Measurements from ENCODE around the gene OR4D10. TPM values are rescaled to one million over a fixed set of nuclear protein-coding genes. Genes with fewer than 3 reads are reported as not detected.

OR4D10 gene
- total RNA-seq, 1 experiment from 2014 or later: not detected

DNA sequence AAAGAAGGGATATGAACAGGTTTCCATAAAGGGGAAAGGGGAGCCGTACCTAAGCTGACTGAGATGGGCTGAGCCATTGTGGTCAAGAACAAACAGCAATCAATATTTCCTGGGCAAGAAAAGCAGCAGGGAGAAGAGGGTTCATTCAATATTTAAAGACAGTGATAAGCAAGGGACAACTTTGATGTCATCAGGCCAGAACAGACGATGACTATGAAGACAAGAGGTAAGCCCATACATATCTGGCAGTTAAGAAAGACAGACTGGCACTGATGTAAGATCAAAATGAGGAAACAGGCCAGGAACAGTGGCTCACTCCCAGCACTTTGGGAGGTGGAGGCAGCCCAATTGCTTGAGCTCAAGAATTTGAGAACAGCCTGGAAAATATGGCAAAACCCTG is 49.3 kb upstream of the OR4D10 start:
- no peaks in the 10 kb centered on the region for H3K79me2 ChIP-seq (ENCODE audit: insufficient read depth, low read length)
- DNase-seq (ENCODE audit: low read depth, low spot score): no peak
- no peaks in the 10 kb centered on the region for H3K4me1 ChIP-seq (ENCODE audit: control insufficient read depth in 1 of 2, insufficient read depth in 2 of 2, low read length in 2 of 2)
- no peaks in the 10 kb centered on the region for H3K9me3 ChIP-seq (ENCODE audit: control insufficient read depth in 1 of 2, insufficient read depth in 1 of 2, low read depth in 1 of 2, low read length in 2 of 2)
- H3K27me3 ChIP-seq (ENCODE audit: insufficient read depth, low read length): no peaks in the 10 kb centered on the region
- no peak overlapping the region for H3K4me3 ChIP-seq (replicated peaks in 1 of 2; ENCODE audit: low read depth in 1 of 2, low read length in 2 of 2)
- no peaks in the 10 kb centered on the region for H4K20me1 ChIP-seq (ENCODE audit: insufficient read depth)
- H3K36me3 ChIP-seq (ENCODE audit: control insufficient read depth in 1 of 2, insufficient read depth in 2 of 2, low read length in 2 of 2): no peaks in the 10 kb centered on the region
- ChIA-PET CTCF (no interaction called here), POLR2A (no interaction called here), RAD21 (ENCODE audit: low non-redundant PET in 1 of 2, low total read pairs in 2 of 2, uncharacterized antibody in 2 of 2, unreplicated experiment in 2 of 2) (no interaction called here)
- H2AFZ ChIP-seq (ENCODE audit: low read depth, low read length, poor library complexity, severe bottlenecking): no peak overlapping the region
- no TSS peak for BruUV-seq (replicated peaks)
- no peak for TF ChIP-seq FOSL1 (IDR thresholded peaks at IDR 0.05; ENCODE audit: low read depth)
- TF ChIP-seq SIN3A (IDR thresholded peaks at IDR 0.05; ENCODE audit: low read depth): no peak
- no peak for TF ChIP-seq ATF3 (IDR thresholded peaks at IDR 0.05)
- no peak for TF ChIP-seq ZFX (IDR thresholded peaks at IDR 0.05)
- TF ChIP-seq YY1 (IDR thresholded peaks at IDR 0.05; ENCODE audit: extremely low read depth, insufficient replicate concordance, low read depth, low read length): no peak
- no peak for TF ChIP-seq MAX (IDR thresholded peaks at IDR 0.05)
- TF ChIP-seq SP1 (IDR thresholded peaks at IDR 0.05; ENCODE audit: low read depth): no peak
- TF ChIP-seq EZH2 (IDR thresholded peaks at IDR 0.05): no peak
- TF ChIP-seq SRF (IDR thresholded peaks at IDR 0.05; ENCODE audit: low read depth): no peak
- TF ChIP-seq, protein P1, sequence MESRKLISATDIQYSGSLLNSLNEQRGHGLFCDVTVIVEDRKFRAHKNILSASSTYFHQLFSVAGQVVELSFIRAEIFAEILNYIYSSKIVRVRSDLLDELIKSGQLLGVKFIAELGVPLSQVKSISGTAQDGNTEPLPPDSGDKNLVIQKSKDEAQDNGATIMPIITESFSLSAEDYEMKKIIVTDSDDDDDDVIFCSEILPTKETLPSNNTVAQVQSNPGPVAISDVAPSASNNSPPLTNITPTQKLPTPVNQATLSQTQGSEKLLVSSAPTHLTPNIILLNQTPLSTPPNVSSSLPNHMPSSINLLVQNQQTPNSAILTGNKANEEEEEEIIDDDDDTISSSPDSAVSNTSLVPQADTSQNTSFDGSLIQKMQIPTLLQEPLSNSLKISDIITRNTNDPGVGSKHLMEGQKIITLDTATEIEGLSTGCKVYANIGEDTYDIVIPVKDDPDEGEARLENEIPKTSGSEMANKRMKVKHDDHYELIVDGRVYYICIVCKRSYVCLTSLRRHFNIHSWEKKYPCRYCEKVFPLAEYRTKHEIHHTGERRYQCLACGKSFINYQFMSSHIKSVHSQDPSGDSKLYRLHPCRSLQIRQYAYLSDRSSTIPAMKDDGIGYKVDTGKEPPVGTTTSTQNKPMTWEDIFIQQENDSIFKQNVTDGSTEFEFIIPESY (IDR thresholded peaks at IDR 0.05; ENCODE audit: extremely low read depth, insufficient replicate concordance, low read length): no peak
- no peak for TF ChIP-seq ZNF274 (IDR thresholded peaks at IDR 0.05; ENCODE audit: low read depth, low read length)
- no peak for TF ChIP-seq CBX3 (IDR thresholded peaks at IDR 0.05; ENCODE audit: low read depth)
- no peak for TF ChIP-seq ELF1 (IDR thresholded peaks at IDR 0.05; ENCODE audit: borderline replicate concordance, low read depth)
- H3K27ac ChIP-seq (ENCODE audit: low read depth, low read length): no peak overlapping the region
- intact Hi-C loops (cut with micrococcal nuclease): no loop called here
- no peak overlapping the region for H3K4me2 ChIP-seq (ENCODE audit: low read length)
- H3K9me2 ChIP-seq (ENCODE audit: insufficient read depth): no peaks in the 10 kb centered on the region
- no peak overlapping the region for H3K9ac ChIP-seq (ENCODE audit: low read length)
- no peak for ATAC-seq
